Measurements from ENCODE around the gene APOO. TPM values are rescaled to one million over a fixed set of nuclear protein-coding genes. Genes with fewer than 3 reads are reported as not detected.

APOO gene
- total RNA-seq, 2 experiments from 2014 or later = 7.6 to 8.2 TPM

Other genes starting within 250 kb of the APOO start
- 1 to 10 TPM; 2.2 to 3.6 TPM for gene PRDX4, start 240.4 kb downstream of the APOO start, total RNA-seq
- gene ACOT9, start 164.7 kb downstream of the APOO start, total RNA-seq = 10 to 100 TPM; 19.3 to 21.3 TPM
- gene SAT1, start 124.8 kb downstream of the APOO start, total RNA-seq = 100 to 1,000 TPM; 270 to 285 TPM
- not detected for gene CXorf58, start 68 bp upstream of the APOO start, total RNA-seq
- 10 to 100 TPM; 29.7 TPM for gene KLHL15, start 119.2 kb upstream of the APOO start, total RNA-seq
- 100 to 1,000 TPM; 180 to 184 TPM for gene EIF2S3, start 147.0 kb upstream of the APOO start, total RNA-seq
- 10 to 100 TPM; 54.5 to 55.8 TPM for gene ZFX, start 241.8 kb upstream of the APOO start, total RNA-seq

Data from CD8-positive, alpha-beta T cell (primary cell).